Fibroblast of lung (primary cell): ENCODE data around the gene MBD4.

Source experiments
- EZH2 ChIP-seq: IDR thresholded peaks from 2 replicates; pipeline ENCODE4 v1.5.1; 2012; ENCODE audit warnings: low read length, control low read depth, mild to moderate bottlenecking; ENCODE audit errors: missing control alignments
- TF ChIP-seq, protein P1 (sequence below), 2 donors: IDR thresholded peaks in 1 of 2; conservative IDR thresholded peaks in 1 of 2; 1 replicate in 1 of 2; 2 replicates in 1 of 2; pipeline ENCODE4 v1.5.1; 2011 to 2012; ENCODE audit warnings: low read length in 2 of 2, control low read depth in 1 of 2, inconsistent platforms in 1 of 2, low read depth in 1 of 2, mild to moderate bottlenecking in 1 of 2

DNA sequence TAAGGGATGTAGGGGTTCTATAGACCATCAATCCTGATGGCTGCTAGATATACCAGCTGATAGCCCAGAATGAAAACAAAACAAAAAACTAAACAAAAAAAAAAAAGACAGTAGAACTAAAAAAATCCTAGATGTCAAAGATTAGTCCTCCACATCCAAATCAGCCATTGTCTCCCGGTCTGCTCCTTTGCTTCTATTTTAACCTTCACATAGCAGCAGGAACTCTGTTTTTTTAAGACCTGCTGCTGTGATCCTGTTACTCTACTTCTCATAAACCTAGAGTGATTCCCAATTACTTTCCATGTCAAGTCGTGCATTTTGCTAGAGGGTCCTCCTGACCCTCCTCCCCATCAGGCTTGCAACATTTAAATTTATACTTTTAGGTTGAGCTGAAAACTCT, 2.7 kb upstream of the MBD4 start:
- TF ChIP-seq, protein P1, sequence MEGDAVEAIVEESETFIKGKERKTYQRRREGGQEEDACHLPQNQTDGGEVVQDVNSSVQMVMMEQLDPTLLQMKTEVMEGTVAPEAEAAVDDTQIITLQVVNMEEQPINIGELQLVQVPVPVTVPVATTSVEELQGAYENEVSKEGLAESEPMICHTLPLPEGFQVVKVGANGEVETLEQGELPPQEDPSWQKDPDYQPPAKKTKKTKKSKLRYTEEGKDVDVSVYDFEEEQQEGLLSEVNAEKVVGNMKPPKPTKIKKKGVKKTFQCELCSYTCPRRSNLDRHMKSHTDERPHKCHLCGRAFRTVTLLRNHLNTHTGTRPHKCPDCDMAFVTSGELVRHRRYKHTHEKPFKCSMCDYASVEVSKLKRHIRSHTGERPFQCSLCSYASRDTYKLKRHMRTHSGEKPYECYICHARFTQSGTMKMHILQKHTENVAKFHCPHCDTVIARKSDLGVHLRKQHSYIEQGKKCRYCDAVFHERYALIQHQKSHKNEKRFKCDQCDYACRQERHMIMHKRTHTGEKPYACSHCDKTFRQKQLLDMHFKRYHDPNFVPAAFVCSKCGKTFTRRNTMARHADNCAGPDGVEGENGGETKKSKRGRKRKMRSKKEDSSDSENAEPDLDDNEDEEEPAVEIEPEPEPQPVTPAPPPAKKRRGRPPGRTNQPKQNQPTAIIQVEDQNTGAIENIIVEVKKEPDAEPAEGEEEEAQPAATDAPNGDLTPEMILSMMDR (conservative IDR thresholded peaks at IDR 0.05 in 1 of 2, IDR thresholded peaks at IDR 0.05 in 1 of 2; ENCODE audit: low read depth in 1 of 2, low read length in 2 of 2): no peak
- no peak for TF ChIP-seq EZH2
